HK-2 (cell line): ENCODE results near the gene GRXCR2.
"Not testable (repeated sequence)": the region's sequence is repeated elsewhere in the genome, so short reads cannot be mapped to it uniquely, and the experiment has no call there.

Experiments used
- DNase-seq: peaks from one replicate; pipeline ENCODE4 v3.0.0-alpha.2; 2018; ENCODE audit not compliant: unreplicated experiment

Gene GRXCR2

DNA sequence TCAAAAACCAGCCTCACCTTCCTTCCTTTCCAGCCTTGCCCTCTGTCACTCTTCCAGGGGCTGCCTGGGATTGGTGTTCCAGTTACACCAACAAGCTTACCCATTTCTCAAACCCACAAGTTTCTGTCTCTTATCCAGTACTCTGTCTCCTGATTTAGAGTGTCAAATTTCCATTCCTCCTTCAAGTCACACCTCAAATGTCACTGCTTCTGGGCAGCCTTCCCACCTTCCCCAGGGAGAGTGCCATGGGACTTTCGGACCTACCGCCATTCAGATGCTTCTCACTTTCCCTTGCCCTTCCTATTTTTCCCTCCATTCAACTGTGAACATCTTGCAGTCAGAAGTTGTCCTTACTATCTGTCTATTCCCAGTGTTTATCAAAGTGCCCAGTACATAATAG, 2.0 kb upstream of the GRXCR2 start:
- DNase-seq, result no peak

DNA sequence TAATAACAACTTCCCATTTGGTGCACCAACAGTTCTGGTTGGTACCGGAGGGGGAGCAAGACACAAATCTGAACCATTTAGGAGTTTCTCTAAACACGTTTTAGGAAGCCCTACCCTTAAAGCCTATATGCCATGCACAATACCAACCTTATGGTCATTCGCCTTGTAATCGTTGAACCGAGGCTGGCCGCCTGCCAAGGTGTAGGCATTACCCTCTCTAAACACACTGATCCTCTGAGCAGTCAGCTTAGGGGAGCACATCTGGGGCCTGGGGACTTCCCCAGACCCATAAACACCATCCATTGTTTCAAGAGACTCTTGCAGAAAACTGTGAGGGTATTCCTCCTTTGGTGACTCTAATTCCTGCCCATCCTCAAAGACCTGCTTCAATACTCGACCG, 328 bp downstream of the GRXCR2 start:
- DNase-seq, result no peak

DNA sequence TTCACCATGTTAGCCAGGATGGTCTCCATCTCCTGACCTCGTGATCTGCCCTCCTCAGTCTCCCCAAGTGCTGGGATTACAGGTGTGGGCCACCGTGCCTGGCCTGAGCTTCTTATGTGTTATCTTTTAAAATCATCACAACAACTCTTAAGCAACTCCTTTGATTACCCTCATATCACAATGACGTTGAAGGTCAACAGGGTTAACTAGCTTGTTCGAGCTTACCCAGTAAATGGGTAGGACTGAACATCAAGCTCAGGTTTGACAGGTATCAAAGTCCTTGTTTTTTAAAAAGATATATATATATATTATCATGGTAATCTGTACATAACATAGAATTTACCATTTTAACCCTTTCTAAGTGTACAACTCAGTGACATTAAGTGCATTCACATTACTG, 3.1 kb downstream of the GRXCR2 start:
- no peak for DNase-seq

DNA sequence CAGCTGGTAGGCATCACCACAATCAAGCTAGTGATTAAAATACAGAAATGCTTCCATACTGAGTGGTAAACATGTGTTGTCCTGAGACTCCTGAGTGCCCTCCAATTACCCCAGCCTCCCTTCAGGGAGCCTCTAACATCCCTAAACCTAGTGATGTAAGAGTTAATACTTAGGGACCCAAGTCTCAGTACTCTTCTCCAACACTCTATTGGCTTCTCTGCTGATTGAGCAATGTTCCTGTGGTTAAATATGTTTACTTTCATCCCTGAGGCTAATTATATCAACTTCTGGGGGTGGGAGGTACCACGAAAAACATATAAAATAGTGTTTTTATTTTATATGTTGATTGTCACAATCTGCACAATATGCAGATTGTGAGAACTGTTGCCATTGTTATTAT, 5.0 kb downstream of the GRXCR2 start:
- DNase-seq, result no peak

DNA sequence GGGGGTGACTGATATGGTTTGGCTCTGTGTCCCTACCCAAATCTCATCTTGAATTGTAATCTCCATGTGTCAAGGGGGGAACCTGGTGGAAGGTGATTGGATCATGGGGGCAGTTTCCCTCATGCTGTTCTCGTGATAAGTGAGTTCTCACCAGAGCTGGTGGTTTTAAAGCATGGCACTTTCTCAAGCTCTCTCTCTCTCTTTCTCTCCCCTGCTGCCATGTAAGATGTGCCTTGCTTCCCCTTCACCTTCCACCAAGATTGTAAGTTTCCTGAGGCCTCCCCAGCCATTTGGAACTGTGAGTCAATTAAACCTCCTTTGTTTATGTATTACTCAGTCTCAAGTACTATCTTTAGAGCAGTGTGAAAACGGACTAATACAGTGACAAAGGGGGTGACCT, 8.4 kb downstream of the GRXCR2 start:
- not testable (repeated sequence) for DNase-seq

DNA sequence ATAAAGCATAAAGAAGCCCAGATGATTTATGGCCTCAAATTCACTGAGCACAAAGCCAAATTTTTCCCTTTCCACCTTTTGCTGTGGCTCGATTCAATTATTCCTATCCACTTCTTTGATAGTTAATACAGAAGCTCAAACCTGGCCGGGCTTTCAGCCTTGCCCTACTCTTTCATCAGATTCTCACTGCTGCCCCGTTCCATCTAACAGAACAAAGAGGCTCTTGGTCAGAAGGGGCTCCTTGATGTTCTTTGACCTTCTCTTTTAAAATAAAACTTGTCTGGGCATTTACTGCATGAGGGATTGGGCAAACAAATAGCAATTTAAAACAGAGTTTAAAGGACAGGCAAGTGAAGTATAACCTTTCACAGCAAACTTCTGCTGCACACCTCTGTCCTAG, 9.8 kb downstream of the GRXCR2 start:
- DNase-seq, result no peak

DNA sequence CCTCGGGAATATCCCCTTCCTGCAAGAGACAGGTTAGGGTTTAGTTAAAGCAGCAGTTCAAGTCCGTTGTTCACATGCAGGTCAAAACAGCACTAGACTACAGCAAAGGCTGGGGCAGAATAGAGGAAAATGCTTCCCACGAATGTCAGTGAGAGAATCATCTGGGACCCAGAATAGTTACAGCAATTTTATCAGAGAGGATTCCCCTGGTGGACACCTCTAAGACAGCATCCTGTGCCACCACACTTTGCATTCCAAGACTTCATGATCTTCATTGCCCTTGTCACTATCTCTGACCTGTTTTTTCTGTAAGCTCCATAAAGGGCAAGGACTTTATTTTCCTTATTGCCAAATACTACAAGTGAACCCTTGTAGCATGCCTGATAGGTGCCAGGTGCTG, 12.9 kb downstream of the GRXCR2 start:
- DNase-seq, result no peak

DNA sequence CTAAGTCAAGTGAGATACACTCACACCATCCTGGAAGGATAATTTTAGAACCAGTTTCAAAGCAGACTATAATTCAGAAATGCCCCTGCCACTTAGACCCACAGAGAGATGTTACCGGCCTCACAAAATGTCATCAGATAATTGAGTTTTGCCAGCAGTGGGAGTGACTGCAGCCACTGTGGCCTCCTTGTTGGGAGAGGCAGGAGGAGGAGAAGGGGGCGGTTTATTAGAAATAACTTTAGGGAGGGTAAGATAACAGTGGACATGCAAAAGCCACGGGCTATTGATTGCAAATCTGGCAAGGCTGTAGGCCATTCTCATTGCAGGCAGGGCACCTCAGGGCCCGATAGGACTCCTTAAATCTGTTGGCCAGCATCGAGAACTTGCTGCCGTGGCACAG, 13.4 kb downstream of the GRXCR2 start:
- DNase-seq, result no peak

DNA sequence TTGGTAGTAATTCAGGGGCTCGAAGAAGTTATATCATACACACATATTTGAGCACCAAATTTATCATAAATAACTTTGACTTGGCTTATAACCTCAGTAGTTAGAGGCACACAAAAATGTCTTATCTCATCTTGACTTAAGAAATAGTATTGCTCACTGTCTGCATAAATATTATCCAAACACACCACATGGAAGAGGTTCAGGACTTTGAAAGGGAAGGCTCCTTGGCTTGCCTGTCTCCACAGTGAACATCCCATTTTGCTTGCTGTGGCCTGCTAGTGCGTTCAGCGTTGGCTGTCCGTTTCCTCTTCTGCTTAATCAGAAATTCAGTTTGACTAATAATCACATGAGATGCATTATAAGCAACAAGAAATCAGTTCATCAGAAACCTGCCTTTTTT, 13.9 kb downstream of the GRXCR2 start:
- no peak for DNase-seq

DNA sequence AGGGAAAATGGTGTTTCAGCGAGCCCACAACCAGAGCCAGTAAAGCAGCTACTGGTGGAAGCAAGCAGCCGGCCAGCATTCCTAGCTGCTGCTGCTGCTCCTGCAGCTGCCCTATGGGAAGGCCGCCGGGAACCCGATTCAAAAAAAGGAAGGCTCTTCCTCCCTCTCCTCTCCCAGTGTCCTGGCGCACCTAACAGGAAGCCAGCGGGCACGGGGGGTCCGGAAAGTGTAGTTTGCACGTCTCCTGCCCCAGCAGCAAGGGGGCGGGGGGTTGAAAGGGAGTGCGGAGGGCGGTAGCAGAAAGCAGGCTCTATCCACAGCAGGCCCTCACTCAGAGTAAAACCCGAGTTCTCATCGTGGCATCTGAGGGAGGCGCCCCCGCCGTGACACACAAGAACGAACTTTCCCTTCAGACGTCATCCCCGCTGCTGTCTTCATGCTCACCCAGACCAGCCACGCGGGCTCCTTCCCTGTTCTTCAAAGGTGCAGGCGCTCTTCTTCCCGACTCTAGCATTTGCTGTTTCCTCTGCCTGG, 16.5 kb downstream of the GRXCR2 start:
- no peak for DNase-seq

DNA sequence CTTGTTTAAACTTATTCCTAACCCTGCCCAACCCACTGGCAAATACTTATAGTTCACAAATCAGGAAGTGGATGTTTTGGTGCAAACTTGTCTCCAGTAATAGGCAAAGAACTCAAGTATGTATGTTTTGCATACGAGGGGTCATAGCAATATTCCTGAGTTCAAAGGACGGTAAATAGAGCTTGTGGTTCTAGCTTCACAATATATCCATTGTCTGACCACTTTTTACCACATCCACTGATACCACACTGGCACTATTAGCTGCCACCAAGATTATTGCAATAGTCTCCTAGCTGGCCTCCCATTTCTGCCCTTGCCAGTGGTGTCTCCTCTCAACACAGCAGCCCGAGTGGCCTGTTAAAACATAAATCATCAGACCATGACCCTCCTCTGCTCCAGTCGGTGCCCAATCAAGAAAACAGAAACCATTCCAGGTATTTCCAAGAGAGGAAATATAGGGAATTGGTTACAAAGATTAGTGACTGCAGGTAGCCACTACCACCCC, 17.0 kb downstream of the GRXCR2 start:
- no peak for DNase-seq

DNA sequence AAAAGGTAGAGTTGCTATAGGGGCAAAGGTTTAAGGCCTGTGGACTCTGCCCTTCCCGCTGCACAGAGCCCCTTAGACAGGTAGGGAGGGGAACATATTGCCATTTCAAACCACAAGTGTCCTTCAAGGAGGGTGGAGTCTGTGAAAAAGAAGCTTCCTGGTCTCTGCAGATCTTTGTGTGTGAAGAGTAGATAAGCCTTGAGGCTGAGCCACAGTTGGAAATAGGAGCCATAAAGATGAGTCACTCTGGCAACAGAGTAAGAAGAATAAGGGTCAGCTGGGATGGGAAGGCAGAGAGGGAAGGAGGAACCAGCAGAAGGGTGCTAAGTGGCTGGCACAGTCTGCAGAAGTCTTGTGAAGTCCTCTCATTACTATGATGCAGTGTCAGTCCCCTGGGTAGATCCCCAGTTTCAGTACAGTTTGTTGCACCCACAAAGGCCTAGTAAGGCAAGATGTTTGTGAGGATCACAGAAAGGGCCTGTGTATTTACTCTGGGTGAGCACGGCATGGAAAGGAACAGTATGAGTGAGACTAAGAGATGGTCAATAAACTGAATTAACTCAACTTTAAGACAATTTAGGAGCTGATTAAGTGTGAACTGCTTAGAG, 18.1 kb downstream of the GRXCR2 start:
- no peak for DNase-seq

DNA sequence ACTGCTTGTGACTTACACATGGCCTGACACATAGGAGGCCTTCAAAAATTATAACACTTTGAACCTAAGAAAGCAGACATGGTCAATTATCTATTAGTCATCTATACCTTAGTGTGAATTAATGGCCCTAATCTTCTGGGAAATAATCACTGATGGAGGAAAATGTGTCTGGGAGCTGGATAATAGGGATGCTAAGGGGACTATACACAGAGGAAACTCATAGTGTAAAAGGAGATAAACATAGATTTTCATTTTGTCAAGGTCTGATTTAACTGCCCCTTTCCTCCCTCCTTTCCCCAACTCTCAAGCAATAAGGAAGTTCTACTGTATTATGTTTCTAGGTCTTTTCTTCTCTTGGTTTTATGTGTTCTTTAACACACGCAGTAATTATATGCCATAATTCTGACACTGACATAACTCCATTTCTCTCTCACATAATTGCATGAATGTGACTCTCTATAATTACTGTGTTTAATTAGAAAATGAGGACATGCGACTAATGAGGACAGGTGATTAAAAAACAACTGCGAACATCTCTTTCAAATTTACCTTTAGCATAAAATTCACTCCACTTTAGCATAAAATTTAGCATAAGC, 18.9 kb downstream of the GRXCR2 start:
- DNase-seq, result no peak

DNA sequence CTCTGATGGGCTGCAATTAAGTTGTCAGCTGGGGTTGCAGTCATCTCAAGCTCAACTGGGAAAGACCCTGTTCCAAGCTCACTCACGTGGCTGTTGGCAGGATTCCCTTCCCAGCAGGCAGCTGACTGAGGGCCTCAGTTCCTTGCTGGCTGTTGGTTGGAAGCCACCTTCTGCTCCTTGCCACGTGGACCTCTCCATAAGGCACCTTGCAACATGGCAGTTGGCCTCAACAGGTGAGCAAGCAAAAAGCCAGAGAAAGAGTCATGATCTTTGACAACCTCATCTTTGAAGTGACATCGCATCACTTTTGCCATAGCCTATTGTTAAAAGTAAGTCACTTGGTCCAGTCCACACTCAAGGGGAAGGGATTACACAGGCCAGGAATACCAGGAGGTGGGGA, 19.8 kb downstream of the GRXCR2 start:
- no peak for DNase-seq

DNA sequence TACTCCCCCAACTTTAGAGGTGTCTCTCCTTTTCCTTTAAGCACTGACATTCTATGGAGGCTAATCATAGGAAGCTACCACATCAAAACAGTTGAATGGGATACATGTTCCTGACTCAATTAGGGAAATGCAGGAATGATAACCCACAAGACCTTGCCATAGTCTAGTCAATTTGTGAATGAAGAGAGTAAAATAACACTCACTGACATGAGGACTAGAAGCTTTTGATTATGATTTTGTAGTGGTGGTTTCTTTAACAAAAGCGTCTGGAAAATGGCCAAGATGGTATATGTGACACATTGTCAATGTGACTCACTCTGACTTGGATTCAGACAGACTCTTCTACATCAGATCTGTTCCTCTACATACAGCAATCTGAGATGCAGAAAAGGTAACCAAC, 24.0 kb downstream of the GRXCR2 start:
- DNase-seq, result no peak

DNA sequence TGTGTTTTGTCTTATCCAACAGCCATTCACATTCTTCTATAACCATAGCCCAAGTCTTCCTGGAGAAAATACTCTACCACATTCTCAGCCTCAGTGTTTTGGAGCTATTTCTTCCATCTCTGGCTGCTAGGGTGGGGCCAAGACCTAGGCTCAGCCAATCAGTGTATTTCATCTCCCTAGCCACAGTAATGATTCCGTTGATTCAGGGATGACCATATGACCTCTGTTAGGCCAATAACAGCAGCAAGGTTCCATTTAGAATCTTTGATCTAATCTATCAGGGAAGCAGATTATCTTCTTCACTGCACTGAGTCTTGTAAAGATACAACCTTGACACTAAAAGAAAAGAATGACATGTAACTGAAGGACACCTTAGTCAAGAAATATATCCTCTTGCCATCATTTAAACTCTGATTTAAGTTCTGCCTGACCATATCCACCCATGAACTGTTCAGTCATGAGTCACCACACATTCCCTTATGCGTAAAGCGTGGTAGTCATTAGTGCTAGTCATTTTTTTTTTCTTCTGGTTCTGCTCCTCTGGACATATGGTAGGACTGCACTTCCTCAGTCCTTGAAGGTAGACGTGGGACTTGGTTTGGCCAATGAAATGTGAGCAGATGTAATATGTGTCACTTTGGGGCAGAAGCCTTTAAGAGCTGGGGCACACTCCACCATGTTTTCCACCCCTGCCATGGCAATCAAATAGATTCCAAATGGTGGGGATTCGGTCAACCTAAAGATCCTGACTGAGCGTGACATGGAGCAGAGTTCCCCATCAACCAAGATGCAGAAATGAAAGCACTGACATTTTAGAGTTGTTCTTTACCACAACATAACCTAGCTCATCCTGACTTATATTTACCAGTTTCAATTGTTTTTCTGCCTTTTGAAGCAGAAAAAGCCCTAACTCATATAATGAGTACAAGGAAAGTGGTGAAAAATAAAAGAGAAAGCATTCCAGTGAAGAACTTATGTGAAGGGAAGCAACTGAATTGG, 25.0 kb downstream of the GRXCR2 start:
- no peak for DNase-seq

DNA sequence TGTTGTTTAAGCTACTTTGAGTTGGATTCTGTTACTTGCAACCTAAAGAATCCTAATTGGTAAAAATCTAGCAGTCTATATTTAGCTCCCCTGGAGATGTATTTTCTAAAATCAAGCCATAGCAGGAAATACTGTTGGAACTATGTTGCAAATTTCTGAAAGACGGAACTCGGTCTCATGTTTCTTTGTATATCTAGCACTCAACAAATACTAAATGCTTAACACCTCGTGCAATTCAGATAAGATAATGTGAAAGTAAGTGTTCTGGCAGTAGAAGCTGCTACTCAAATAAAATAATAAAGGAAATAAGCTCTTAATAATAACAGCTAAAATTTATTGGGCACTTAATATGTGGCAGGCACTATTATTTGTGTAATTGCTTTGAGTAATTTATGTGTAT, 26.7 kb downstream of the GRXCR2 start:
- no peak for DNase-seq

DNA sequence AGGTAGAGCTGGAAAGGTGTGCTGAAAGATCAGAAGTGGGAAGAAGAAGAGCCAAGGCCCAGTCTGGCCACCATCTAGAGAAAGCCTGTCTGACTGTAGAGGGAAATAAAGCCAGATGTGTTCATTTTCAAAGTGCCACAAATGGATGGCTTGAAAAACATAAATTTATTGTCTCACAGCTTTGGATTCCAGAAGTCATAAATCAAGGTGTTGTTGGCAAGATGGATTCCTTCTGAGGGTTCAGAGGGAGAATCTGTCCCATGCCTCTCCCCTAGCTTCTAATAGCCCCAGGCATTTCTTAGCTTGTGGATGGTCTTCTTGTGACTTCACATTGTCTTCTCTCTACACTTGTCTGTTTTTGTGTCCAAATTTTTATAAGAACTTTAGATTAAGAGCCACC, 31.5 kb downstream of the GRXCR2 start:
- no peak for DNase-seq

DNA sequence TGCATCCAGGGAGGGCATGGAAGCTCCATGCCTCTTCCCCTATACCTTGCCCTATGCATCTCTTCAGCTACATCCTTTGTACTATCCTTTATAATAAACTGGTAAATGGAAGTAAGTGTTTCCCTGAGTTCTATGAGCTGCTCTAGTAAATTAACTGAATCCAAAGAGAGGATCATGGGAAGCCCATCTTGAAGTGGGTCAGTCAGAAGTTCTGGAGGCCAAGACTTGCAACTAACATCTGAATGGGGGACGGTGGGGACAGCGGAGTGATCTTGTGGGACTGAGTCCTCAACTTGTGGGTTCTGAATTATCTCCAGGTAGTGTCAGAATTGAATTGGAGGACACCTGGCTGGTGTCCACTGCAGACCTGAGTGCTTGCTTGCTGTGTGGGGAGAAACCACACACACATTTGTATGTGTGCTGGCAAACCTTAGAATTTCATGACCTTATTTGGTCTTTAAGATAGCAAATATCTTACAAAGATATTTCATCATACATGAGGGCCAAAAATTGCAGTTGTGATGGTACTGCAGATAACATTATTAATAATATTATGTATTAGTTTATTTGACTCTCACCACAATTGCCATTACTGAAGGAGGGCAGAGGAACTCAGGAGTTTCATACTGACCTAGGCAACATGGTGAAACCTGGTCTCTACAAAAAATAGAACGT, 32.2 kb downstream of the GRXCR2 start:
- DNase-seq, result no peak

DNA sequence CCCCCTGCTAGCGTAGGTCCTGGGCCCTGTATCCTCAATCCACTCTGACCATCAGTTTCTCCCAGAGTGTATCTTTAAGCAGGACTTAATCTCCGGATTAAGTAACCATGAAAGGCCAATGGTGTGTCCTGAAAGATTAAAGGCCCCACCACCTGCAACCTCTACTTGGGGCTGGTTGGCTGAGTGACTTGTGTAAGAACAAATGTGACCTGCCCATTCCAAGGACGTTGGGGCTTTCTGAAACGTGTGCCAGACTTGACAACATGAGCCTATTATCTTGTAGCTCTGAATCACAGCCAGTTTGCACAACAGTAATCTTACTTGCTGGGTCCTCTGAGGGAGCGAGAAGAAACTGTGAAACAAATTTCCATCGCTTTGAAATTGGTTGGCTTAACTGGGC, 34.5 kb downstream of the GRXCR2 start:
- DNase-seq, result no peak

DNA sequence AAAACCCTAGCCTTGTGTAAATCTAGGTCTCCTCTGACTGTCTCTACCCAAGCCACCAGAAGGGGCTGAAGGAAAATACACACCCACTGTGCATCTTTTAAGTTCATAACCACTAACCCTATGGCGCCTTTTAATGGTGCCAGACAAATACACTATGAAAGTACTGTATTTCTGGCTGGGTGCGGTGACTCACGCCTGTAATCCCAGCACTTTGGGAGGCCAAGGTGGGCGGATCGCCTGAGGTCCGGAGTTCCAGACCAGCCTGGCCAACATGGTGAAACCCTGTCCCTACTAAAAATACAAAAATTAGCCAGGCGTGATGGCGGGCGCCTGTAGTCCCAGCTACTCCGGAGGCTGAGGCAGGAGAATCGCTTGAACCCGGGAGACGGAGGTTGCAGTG, 36.6 kb downstream of the GRXCR2 start:
- DNase-seq, result not testable (repeated sequence)

DNA sequence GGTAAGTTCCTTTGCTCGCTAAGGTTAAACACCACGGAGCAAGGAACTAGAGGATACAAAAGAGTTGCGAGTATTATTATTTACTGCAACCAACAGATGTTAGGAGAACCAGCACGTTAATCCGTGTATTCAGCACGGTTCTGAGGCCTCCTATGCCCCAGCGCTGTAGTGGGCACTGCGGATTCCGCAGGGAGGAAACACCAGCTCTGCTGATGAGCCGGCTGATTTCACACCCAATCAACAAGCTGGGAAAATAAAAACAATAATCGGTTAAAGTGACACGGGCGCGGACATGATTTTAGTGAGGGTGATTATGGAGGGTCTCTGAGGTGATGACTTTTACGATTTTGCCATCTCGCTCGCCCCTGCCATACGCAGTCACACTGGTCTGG, 37.0 kb downstream of the GRXCR2 start:
- DNase-seq, result no peak
